GM18907 (cell line): ENCODE measurements around the gene ZNF331.

Source experiments
- ATAC-seq: cut with Tn5 transposase; IDR thresholded peaks from one replicate; pipeline ENCODE4 v1.9.1; 2021; ENCODE audit warnings: mild to moderate bottlenecking, moderate library complexity; ENCODE audit not compliant: unreplicated experiment

The ZNF331 gene

GRCh38 chr19:53571339-53571738 lies 33.4 kb downstream of the ZNF331 start:
- ATAC-seq = no peak

DNA sequence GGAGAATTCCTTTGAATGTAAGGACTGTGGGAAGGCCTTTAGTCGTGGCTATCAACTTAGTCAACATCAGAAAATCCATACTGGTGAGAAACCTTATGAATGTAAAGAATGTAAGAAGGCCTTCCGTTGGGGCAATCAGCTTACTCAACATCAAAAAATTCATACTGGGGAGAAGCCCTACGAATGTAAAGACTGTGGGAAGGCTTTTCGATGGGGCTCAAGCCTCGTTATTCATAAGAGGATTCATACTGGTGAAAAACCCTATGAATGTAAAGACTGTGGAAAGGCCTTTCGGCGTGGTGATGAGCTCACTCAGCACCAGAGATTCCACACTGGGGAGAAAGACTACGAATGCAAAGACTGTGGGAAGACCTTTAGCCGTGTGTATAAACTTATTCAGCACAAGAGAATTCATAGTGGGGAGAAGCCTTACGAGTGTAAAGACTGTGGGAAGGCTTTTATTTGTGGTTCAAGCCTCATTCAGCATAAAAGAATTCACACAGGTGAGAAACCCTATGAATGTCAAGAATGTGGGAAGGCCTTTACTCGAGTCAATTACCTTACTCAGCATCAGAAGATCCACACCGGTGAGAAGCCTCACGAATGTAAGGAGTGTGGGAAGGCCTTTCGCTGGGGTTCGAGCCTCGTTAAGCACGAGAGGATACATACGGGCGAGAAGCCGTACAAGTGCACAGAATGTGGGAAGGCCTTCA lies 39.2 kb downstream of the ZNF331 start:
- no peak for ATAC-seq

DNA sequence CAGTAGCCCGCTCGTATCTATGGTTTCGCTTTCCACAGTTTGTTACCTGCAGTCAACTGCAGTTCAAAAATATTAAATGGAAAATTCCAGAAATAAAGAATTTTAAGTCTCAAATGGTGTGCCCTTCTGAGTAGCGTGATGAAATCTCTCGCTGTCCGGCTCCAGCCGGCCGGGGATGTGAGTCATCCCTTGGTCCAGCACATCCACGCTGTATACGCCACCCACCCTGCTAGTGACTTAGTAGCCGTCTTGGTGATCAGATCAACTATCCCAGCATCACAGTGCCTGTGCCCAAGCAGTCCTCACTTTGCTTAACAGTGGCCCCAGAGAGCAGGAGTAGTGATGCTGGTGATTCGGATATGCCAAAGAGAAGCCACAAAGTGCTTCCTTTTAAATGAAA lies 40.0 kb downstream of the ZNF331 start:
- no peak for ATAC-seq

DNA sequence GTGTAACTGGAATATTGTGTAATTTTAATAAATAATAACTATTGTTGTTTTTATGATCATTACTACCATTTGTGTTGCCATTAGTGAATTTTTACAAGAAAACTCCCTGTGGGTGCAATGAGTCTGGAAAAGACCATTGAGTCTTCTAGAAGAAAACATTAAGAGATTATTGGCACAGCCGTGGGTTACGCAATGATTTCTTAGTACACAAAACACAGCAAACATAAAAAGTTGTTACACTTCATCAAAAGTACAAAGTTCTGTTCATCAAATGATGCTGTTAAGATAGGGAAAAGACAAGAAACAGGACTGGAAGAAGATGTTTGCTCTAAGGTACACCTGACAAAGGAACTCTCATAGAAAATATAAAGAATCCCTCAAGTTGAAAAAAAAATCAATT lies 41.6 kb downstream of the ZNF331 start:
- ATAC-seq = no peak

DNA sequence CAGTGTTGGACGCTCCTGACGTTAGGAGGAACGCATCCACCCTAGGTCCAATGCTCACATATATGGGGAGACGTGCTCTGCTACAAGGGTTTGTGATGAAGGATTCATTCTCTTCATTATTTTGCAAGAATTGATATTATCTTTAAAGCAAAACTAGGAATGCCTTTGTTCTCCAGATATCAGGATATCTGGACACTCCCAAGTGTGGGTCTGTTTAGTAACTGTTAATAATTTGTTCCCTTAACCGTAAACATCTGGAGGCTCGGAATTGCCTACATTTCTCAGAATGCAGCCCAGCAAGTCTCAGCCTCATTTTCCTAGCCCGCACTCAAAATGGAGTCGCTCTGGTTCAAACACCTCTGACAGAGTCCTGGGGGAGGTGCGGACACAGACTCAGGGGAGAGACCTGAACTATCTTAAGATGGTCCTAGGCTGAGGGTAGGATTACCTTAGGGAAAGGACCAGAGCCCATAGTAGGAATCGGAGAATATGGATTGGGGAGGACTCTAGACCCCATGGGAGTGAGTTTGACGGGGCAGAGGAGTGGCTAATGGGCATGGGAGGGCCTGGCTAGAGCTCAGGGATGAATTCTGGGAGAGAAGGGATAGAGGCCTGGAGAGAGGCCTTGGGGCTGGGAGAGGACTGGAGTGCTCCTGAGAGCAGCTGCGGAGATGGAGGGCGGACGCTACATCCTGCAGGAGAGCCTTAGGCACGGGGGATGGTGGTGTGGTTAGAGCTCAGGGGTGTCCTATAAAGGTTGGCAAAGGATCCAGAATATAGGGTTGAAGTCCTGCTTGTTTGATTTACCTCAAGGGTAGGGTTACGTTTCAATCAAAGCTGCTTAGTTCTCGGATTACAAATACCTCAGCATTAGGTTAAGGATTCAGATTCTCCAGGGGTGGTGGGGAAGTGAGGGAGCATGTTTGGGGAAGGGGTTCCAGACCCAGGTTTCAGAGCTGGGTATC lies 43.2 kb downstream of the ZNF331 start:
- ATAC-seq = no peak

DNA sequence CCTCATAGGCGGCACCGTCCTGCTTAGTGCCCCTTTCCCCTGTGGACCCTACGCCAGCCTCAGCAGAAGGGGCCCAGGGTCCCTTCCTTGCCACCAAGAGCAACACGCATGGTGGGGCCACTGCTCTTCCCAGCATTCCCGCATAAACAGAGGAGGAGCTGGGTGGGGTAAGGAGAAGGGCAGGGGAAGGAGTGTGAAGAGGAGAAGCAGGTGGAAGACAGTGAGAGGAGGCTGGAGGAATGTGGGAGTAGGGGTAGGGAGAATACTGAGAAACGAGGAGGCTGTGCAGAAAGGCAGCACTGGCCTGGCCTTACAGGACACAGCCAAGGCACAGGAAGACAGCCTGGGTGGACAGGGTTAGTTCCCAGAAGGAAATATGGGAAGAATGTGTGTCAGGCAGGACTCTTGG lies 43.9 kb downstream of the ZNF331 start:
- no peak for ATAC-seq

DNA sequence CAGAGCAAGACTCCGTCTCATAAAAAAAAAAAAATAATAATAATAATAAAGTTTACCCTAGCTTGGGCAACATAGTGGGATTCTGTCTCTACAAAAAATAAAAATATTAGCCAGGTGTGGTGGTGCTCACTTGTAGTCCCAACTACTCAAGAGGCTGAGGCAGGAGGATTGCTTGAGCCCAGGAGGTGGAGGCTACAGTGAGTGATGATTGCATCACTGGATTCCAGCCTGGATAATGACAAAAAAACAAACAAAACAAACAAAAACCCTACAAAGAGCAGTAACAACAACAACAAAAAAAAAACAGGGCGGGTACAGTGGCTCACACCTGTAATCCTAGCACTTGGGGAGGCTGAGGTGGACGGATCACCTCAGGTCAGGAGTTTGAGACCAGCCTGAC lies 45.2 kb downstream of the ZNF331 start:
- no peak for ATAC-seq

DNA sequence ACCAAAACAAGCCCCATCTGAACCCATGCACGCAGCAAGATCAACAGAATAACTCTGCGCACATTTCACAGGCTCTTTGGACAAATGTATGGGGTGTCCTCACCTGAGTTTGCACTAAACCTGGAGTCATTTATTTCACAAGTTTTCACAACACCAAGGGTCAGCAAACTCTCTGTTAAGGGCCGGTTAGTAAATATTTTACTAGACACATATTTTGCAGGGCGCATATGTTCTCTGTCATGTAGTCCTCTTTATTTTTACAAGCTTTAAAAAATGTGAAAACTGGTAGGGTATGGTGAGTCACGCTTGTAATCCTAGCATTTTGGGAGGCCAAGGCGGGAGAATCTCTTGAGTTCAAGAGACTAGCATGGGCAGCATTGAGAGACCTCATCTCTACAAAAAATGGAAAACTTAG lies 48.3 kb downstream of the ZNF331 start:
- no peak for ATAC-seq

GRCh38 chr19:53594811-53595509 lies 57.0 kb downstream of the ZNF331 start:
- ATAC-seq = no peak

DNA sequence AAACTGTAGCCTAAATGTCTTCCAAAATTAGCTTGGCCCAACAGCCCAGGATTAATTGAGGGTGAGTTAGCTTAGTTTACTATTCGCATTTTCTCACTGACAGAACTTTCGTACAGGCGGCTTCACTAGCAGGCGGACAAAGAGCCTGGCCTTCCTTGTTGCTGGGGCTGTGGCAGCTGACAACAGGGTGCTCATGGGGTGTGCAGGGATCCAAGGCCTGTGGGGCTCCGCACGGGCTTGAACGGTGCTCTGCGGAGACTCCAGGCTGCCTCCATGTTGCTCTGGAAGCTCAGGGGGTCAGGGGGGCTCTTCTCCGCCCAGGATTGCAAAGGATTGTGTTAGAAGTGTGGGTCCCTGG lies 57.5 kb downstream of the ZNF331 start:
- no peak for ATAC-seq

DNA sequence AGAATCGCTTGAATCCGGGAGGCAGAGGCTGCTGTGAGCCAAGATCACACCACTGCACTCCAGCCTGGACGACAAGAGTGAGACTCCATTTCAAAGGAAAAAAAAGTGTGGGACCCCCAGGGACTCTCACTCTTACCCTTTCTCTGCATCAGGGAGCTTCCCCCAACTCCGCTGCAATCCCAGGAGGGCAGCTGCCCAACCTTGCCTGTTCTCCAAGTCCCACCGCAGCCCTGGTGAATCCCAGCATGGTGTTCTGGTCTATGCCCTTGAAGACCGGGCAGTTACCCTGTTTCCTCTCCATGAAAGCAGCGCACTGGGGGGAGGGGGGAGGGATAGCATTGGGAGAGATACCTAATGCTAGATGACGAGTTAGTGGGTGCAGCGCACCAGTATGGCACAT lies 58.1 kb downstream of the ZNF331 start:
- ATAC-seq = no peak

DNA sequence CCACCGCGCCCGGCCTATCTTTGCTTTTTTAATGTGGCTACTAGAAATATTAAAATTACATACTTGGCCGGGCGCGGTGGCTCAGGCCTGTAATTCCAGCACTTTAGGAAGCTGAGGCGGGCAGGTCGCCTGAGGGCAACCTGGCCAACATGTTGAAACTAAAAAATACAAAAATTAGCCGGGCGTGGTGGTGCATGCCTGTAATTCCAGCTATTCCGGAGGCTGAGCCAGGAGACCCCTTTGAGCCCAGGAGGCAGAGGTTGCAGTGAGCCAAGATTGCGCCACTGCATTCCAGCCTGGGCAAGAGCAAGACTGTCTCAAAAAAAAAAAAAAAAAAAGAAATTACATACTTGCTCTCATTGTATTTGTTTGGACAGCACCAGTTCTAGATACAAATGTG lies 59.1 kb downstream of the ZNF331 start:
- ATAC-seq = no peak

- ATAC-seq = no peak
These were observed 60.4 kb downstream of the ZNF331 start for GRCh38 chr19:53598361-53598760.

- no peak for ATAC-seq
These were observed 62.3 kb downstream of the ZNF331 start for GRCh38 chr19:53600217-53600616.

DNA sequence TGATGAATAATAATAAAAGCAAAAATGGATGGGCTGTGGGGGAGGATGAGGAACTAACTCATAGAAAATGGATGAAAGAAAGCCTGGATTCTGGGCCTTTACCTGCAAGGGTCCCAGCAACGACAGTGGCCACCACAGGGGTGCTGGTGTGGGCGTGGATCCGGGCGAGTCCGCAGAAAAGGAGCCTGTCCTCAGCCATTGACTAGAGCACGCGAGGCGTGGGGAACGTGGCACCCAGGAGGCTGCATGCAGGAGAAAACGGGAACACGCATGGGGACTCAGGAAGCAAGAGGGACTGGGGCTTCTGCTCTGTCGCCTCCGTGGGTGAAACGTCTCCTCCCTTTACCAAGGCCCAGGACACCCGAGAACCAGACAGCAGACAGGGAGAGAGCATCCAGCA lies 68.1 kb downstream of the ZNF331 start:
- no peak for ATAC-seq

- no peak for ATAC-seq
These were observed 70.4 kb downstream of the ZNF331 start for GRCh38 chr19:53608381-53608780.

DNA sequence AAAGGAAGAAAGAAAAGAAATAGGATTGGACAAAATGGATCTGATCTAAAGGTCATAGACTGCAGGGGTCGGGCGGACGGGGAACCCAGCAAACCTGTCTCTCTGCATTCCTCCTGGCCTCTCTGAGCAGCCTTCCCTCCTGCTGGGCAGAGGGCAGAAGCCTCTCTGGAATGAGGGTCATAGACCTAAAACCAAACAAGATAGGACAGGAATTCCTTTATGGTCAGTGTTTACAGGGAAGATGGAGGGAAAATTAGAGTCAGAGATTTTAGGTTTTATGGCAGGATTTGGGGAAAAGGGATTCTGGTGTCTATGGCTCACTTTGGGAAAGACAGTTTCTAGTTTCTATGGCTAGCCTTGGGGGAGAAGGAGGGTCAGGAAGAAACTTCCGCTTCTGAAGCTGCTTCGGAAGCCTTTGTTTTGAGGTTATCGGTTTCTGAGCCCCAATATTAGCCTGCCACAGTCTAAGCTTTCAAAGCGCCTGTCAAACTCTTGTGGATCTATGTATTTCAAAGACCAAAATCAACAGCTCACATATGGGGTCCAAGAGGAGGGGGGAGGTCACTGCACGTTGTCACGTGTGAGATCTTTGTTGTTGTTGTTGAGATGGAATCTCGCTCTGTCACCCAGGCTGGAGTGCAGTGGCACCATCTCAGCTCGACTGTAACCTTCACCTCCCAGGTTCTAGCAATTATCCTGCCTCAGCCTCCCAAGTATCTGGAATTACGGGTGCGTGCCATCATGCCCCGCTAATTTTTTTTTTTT lies 75.0 kb downstream of the ZNF331 start:
- ATAC-seq = no peak

GRCh38 chr19:53621885-53622740 lies 84.2 kb downstream of the ZNF331 start:
- no peak for ATAC-seq

GRCh38 chr19:53624771-53625545 lies 87.0 kb downstream of the ZNF331 start:
- ATAC-seq = no peak
